HepG2 (cell line): ENCODE results near the gene CHD9. TPM values are rescaled to one million over a fixed set of nuclear protein-coding genes. Genes with fewer than 3 reads are reported as not detected.

Experiments
- BORCS8-MEF2B ChIP-seq: sonication (generic); formaldehyde crosslinking; IDR thresholded peaks from 2 replicates; pipeline ENCODE4 v1.8.0; 2022; ENCODE audit warnings: mild to moderate bottlenecking, missing genetic modification reagents
- BRCA1 ChIP-seq: sonication (generic); formaldehyde crosslinking; IDR thresholded peaks from 2 replicates; pipeline ENCODE4 v1.4.0; 2020; ENCODE audit warnings: missing genetic modification reagents
- GABPA ChIP-seq, 2 experiments: IDR thresholded peaks; 2 replicates each; pipeline ENCODE4 v1.6.1; 2011 to 2016; ENCODE audit warnings: low read depth in 2 of 2, low read length in 1 of 2, missing biosample characterization in 1 of 2, missing genetic modification characterization in 1 of 2
- GLMP ChIP-seq: sonication (generic); formaldehyde crosslinking; IDR thresholded peaks from 2 replicates; pipeline ENCODE4 v1.9.0; 2021; ENCODE audit warnings: missing genetic modification reagents, mild to moderate bottlenecking, borderline replicate concordance
- GMEB2 ChIP-seq: IDR thresholded peaks from 2 replicates; pipeline ENCODE4 v1.6.1; 2016; ENCODE audit warnings: missing biosample characterization, missing genetic modification reagents, low read depth
- KLF6 ChIP-seq: IDR thresholded peaks from 2 replicates; pipeline ENCODE4 v1.8.0; 2016; ENCODE audit warnings: missing biosample characterization, missing genetic modification reagents
- KMT2B ChIP-seq: IDR thresholded peaks from 2 replicates; pipeline ENCODE4 v1.6.1; 2016; ENCODE audit warnings: missing genetic modification reagents, missing compliant biosample characterization
- NFKBIZ ChIP-seq: IDR thresholded peaks from 2 replicates; pipeline ENCODE4 v1.6.1; 2018; ENCODE audit warnings: missing genetic modification reagents, missing compliant biosample characterization
- PHF8 ChIP-seq: sonication (generic); formaldehyde crosslinking; IDR thresholded peaks from 2 replicates; pipeline ENCODE4 v1.5.0; 2020; ENCODE audit warnings: missing genetic modification reagents
- RNF219 ChIP-seq: sonication (generic); formaldehyde crosslinking; IDR thresholded peaks from 2 replicates; pipeline ENCODE4 v1.5.0; 2020; ENCODE audit warnings: mild to moderate bottlenecking, missing genetic modification reagents
- SIN3A ChIP-seq: IDR thresholded peaks from 2 replicates; pipeline ENCODE4 v1.6.1; 2011; ENCODE audit warnings: low read depth, mild to moderate bottlenecking, control low read depth, low read length, borderline replicate concordance
- TBX2 ChIP-seq: sonication (generic); formaldehyde crosslinking; IDR thresholded peaks from 2 replicates; pipeline ENCODE4 v1.5.0; 2020; ENCODE audit warnings: missing genetic modification reagents, mild to moderate bottlenecking, borderline replicate concordance
- TOE1 ChIP-seq: sonication (generic); formaldehyde crosslinking; IDR thresholded peaks from 2 replicates; pipeline ENCODE4 v1.4.0; 2020; ENCODE audit warnings: mild to moderate bottlenecking, missing genetic modification reagents
- ZKSCAN5 ChIP-seq: sonication (generic); formaldehyde crosslinking; IDR thresholded peaks from 2 replicates; pipeline ENCODE4 v1.5.1; 2020; ENCODE audit warnings: mild to moderate bottlenecking, missing genetic modification reagents
- ZNF234 ChIP-seq: sonication (generic); formaldehyde crosslinking; conservative IDR thresholded peaks from 2 replicates; pipeline ENCODE4 v1.5.1; 2020; ENCODE audit warnings: mild to moderate bottlenecking, missing genetic modification reagents
- ZNF280B ChIP-seq: sonication (generic); formaldehyde crosslinking; IDR thresholded peaks from 2 replicates; pipeline ENCODE4 v1.5.0; 2020; ENCODE audit warnings: missing genetic modification reagents, mild to moderate bottlenecking, borderline replicate concordance
- ZNF530 ChIP-seq: sonication (generic); formaldehyde crosslinking; IDR thresholded peaks from 2 replicates; pipeline ENCODE4 v1.5.0; 2020; ENCODE audit warnings: low read depth, mild to moderate bottlenecking, missing genetic modification reagents
- ZXDC ChIP-seq: sonication (generic); formaldehyde crosslinking; IDR thresholded peaks from 2 replicates; pipeline ENCODE4 v1.5.0; 2020; ENCODE audit warnings: mild to moderate bottlenecking, missing genetic modification reagents
- polyA plus RNA-seq, 8 experiments: library from polyadenylated mRNA; depleted of rRNA in 3 of 8; stranded (reverse) in 7 of 8; unstranded in 1 of 8; fragments of >200 nt; fragmentation: Illumina TruSeq in 4 of 8; extraction: Trizol in 4 of 8; gene quantifications; 2 replicates each; pipeline versions ENCODE4 v1.2.1 to v1.2.3, GENCODE V29; 2011 to 2016; ENCODE audit warnings: low read depth in 4 of 8, missing spikeins in 1 of 8, mixed read lengths in 1 of 8; ENCODE audit not compliant: insufficient read depth in 1 of 8
- total RNA-seq, 5 experiments: library from RNA; depleted of rRNA; stranded (reverse); fragments of >200 nt; fragmentation: Illumina TruSeq; extraction: Trizol; gene quantifications; 2 replicates each; pipeline ENCODE4 v1.2.3, GENCODE V29; 2016; ENCODE audit warnings: low read depth in 1 of 5

The CHD9 gene
- total and polyA plus RNA-seq, 2 of the 13 experiments (the other 11 are each of a cell fraction or from before 2014, with no cell fraction given), result 23.4 to 27.7 TPM

- TF ChIP-seq ZNF280B (CRISPR knock-in tag) (peak; percentile 90), BRCA1 (peak; percentile 19; the same call in 1 of the 2 replicates), ZKSCAN5 (CRISPR knock-in tag) (no peak), SIN3A (peak; percentile 92; the same call in 1 of the 2 replicates), KMT2B (CRISPR knock-in tag) (peak; percentile 84), ZXDC (CRISPR knock-in tag) (peak; percentile 78), GMEB2 (peak; percentile 63), KLF6 (CRISPR knock-in tag) (0 out of 2 replicates have a peak, but pooled peaks have one; percentile 11), ZNF530 (CRISPR knock-in tag) (no peak), BORCS8-MEF2B (CRISPR knock-in tag) (peak; percentile 87; the same call in 1 of the 2 replicates), ZNF234 (CRISPR knock-in tag) (no peak), PHF8 (peak; percentile 85), TBX2 (CRISPR knock-in tag) (peak; percentile 69; the same call in 1 of the 2 replicates), GLMP (CRISPR knock-in tag) (no peak), GABPA (IDR thresholded peaks at IDR 0.05; ENCODE audit: low read depth, low read length) (no peak), GABPA (CRISPR knock-in tag; IDR thresholded peaks at IDR 0.05; ENCODE audit: low read depth) (no peak), NFKBIZ (CRISPR knock-in tag) (peak; percentile 54; the same call in 1 of the 2 replicates), TOE1 (CRISPR knock-in tag) (no peak), RNF219 (no peak)
Measured at GRCh38 chr16:53130159-53131049, 75.6 kb downstream of the CHD9 start (continued).
